HG03575 (cell line): ENCODE measurements around the gene SH3PXD2A.
"Not testable (repeated sequence)": the region's sequence is repeated elsewhere in the genome, so short reads cannot be mapped to it uniquely, and the experiment has no call there.

Experiments used
- ATAC-seq: cut with Tn5 transposase; IDR thresholded peaks from one replicate; pipeline ENCODE4 v1.9.1; 2021; ENCODE audit not compliant: unreplicated experiment, insufficient number of reproducible peaks, low FRiP score; ENCODE audit errors: extremely low read depth

Gene SH3PXD2A

GRCh38 chr10:103764296-103765088, 90.9 kb downstream of the SH3PXD2A start:
- ATAC-seq, result no peak

GRCh38 chr10:103763374-103764202, 91.8 kb downstream of the SH3PXD2A start:
- ATAC-seq, result no peak

- ATAC-seq, result no peak
These were observed 92.5 kb downstream of the SH3PXD2A start for GRCh38 chr10:103762916-103763315.

GRCh38 chr10:103762162-103762561, 93.2 kb downstream of the SH3PXD2A start:
- no peak for ATAC-seq

GRCh38 chr10:103761075-103761920, 94.1 kb downstream of the SH3PXD2A start:
- no peak for ATAC-seq

GRCh38 chr10:103760233-103760632, 95.1 kb downstream of the SH3PXD2A start:
- not testable (repeated sequence) for ATAC-seq

GRCh38 chr10:103759100-103759781, 96.1 kb downstream of the SH3PXD2A start:
- peak; percentile 52 for ATAC-seq

GRCh38 chr10:103758294-103758681, 97.1 kb downstream of the SH3PXD2A start:
- ATAC-seq, result no peak

GRCh38 chr10:103757531-103758293, 97.7 kb downstream of the SH3PXD2A start:
- no peak for ATAC-seq

GRCh38 chr10:103756277-103756869, 99.0 kb downstream of the SH3PXD2A start:
- no peak for ATAC-seq

GRCh38 chr10:103752680-103753248, 102.6 kb downstream of the SH3PXD2A start:
- ATAC-seq, result no peak

- ATAC-seq, result no peak
These were observed 103.6 kb downstream of the SH3PXD2A start for GRCh38 chr10:103751667-103752290.

GRCh38 chr10:103750836-103751235, 104.5 kb downstream of the SH3PXD2A start:
- ATAC-seq, result no peak

- no peak for ATAC-seq
These were observed 105.6 kb downstream of the SH3PXD2A start for GRCh38 chr10:103749779-103750178.

GRCh38 chr10:103748020-103748419, 107.4 kb downstream of the SH3PXD2A start:
- ATAC-seq, result no peak

- no peak for ATAC-seq
These were observed 108.0 kb downstream of the SH3PXD2A start for GRCh38 chr10:103747193-103747865.
